ENCODE data around the gene C20orf144. TPM values are rescaled to one million over a fixed set of nuclear protein-coding genes. Genes with fewer than 3 reads are reported as not detected.

Gene C20orf144
- total and polyA plus RNA-seq, 2 experiments from 2014 or later: 0.26 to 0.66 TPM

DNA sequence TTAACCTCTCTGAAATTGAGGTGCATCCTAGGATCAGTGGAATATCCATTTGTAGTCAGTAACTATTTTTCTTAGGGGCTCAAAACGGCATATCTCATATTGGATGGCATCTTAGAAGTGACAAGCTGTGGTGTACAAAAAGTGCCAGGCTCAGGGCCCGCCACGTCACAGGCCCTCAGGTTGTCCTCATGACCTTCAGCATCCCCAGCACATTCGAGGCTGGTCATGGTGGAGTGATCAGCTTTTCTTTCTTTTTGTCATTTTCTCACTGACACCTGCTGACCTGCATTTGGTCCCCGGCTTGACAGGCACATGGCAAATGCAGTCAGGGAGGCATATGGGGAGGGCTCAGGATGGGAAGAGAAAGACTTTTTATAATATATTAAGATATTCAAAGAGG, 31.2 kb downstream of the C20orf144 start:
- H3K79me2 ChIP-seq (replicated peaks; ENCODE audit: insufficient read depth): no peaks in the 10 kb centered on the region
- no peak; the same call in 2 of the 3 replicates for ATAC-seq
- H3F3A ChIP-seq (replicated peaks; ENCODE audit: low read depth): no peaks in the 10 kb centered on the region
- no peak overlapping the region for H3K4me3 ChIP-seq
- no peak overlapping the region for H3K27ac ChIP-seq (ENCODE audit: low read depth)
- peaks cover 7% of the 10 kb centered on the region for H3K4me1 ChIP-seq (ENCODE audit: insufficient read depth)
- Mint-ChIP-seq H3K27ac (no peak overlapping the region), H3K36me3 (ENCODE audit: low read depth) (peaks cover 5% of the 10 kb centered on the region), H3K4me3 (no peak overlapping the region), H3K4me1 (peaks cover 18% of the 10 kb centered on the region), H3K27me3 (ENCODE audit: insufficient read depth, low read depth, poor library complexity) (peaks cover 15% of the 10 kb centered on the region), H3K9me3 (peaks cover 12% of the 10 kb centered on the region)
- H4K20me1 ChIP-seq (replicated peaks; ENCODE audit: insufficient read depth): no peaks in the 10 kb centered on the region
- H3K9me2 ChIP-seq (ENCODE audit: insufficient read depth): no peaks in the 10 kb centered on the region
- no peaks in the 10 kb centered on the region for H3K27me3 ChIP-seq (ENCODE audit: insufficient read depth)
- H3K4me2 ChIP-seq: 0 out of 2 replicates have a peak overlapping the region, but pooled peaks have one; percentile 32
- TF ChIP-seq EZH2 (IDR thresholded peaks at IDR 0.05; ENCODE audit: low read depth, unreplicated experiment): no peak
- no peaks in the 10 kb centered on the region for H3K36me3 ChIP-seq (ENCODE audit: insufficient read depth)
- no peak for DNase-seq (ENCODE audit: low spot score)
- H2AFZ ChIP-seq: no peak overlapping the region; the same call in 1 of the 2 replicates

DNA sequence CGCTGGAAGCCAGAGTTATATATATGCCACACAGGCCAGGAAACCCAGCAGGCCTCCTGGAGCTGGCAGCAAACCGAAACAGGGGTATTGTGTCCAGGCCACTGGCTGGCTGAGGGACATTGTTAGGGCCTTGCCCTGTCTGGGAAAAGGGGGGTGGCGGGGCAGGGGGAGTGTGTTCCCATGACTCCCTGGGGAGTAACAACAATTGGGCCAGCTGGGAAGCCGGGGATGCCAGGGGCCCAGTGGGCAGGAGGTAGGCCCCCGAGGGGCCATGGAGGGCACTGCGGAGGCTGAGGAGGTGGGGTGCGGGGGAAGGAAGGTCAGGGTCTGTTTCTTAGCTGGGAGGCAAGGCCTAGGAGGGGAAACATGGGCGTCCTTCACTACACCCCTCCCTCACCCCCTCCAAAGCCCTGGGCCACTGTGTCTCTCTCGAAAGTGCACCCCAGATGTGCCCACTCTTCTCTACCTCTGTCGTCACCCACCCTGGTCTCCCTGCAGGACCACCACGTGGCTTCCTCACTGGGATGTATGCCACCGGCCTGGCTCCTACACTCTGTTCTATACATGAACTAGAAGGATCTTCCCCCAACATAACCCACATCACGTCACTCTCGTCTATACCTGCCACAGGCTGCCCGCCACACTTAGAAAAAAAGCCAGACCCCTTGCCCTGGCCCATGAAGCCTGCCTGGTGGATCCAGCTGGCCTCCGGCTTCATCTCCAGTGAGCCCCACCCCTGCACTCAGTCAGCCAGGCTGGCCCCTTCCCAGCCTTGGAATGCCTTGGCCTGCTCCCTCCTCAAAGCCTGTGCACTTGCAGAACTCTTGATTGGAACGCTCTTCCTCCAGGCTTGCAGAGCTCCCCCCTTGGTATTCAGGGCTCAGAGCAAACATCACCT, 31.9 kb downstream of the C20orf144 start:
- Histone ChIP-seq H3K9me2 (ENCODE audit: insufficient read depth) (no peaks in the 10 kb centered on the region), H3K27me3 (ENCODE audit: insufficient read depth) (no peaks in the 10 kb centered on the region), H3K4me2 (no peak overlapping the region), H3K4me1 (ENCODE audit: insufficient read depth) (peaks cover 7% of the 10 kb centered on the region), H3K79me2 (replicated peaks; ENCODE audit: insufficient read depth) (no peaks in the 10 kb centered on the region), H3K36me3 (ENCODE audit: insufficient read depth) (no peaks in the 10 kb centered on the region), H2AFZ (peak overlapping the region; percentile 80), H4K20me1 (replicated peaks; ENCODE audit: insufficient read depth) (no peaks in the 10 kb centered on the region), H3K27ac (ENCODE audit: low read depth) (no peak overlapping the region), H3F3A (replicated peaks; ENCODE audit: low read depth) (no peaks in the 10 kb centered on the region), H3K4me3 (no peak overlapping the region)
- Mint-ChIP-seq H3K9me3 (peaks cover 19% of the 10 kb centered on the region), H3K4me3 (no peak overlapping the region), H3K27ac (peak overlapping the region; percentile 2; the same call in 1 of the 2 replicates), H3K36me3 (ENCODE audit: low read depth) (peaks cover 9% of the 10 kb centered on the region), H3K27me3 (ENCODE audit: insufficient read depth, low read depth, poor library complexity) (peaks cover 15% of the 10 kb centered on the region), H3K4me1 (peaks cover 18% of the 10 kb centered on the region)
- ATAC-seq (peak; percentile 81), DNase-seq (ENCODE audit: low spot score) (peak; percentile 45)
- no peak for TF ChIP-seq CTCF (conservative IDR thresholded peaks at IDR 0.05; ENCODE audit: low read depth in 2 of 2)
- no peak for TF ChIP-seq ZNF331 (CRISPR knock-in tag; IDR thresholded peaks at IDR 0.05; ENCODE audit: low read depth)
- TF ChIP-seq, protein P1, sequence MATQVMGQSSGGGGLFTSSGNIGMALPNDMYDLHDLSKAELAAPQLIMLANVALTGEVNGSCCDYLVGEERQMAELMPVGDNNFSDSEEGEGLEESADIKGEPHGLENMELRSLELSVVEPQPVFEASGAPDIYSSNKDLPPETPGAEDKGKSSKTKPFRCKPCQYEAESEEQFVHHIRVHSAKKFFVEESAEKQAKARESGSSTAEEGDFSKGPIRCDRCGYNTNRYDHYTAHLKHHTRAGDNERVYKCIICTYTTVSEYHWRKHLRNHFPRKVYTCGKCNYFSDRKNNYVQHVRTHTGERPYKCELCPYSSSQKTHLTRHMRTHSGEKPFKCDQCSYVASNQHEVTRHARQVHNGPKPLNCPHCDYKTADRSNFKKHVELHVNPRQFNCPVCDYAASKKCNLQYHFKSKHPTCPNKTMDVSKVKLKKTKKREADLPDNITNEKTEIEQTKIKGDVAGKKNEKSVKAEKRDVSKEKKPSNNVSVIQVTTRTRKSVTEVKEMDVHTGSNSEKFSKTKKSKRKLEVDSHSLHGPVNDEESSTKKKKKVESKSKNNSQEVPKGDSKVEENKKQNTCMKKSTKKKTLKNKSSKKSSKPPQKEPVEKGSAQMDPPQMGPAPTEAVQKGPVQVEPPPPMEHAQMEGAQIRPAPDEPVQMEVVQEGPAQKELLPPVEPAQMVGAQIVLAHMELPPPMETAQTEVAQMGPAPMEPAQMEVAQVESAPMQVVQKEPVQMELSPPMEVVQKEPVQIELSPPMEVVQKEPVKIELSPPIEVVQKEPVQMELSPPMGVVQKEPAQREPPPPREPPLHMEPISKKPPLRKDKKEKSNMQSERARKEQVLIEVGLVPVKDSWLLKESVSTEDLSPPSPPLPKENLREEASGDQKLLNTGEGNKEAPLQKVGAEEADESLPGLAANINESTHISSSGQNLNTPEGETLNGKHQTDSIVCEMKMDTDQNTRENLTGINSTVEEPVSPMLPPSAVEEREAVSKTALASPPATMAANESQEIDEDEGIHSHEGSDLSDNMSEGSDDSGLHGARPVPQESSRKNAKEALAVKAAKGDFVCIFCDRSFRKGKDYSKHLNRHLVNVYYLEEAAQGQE (IDR thresholded peaks at IDR 0.05; ENCODE audit: unreplicated experiment): no peak
- TF ChIP-seq EZH2phosphoT487 (IDR thresholded peaks at IDR 0.05; ENCODE audit: unreplicated experiment): no peak
- no peak for TF ChIP-seq POLR2AphosphoS5 (IDR thresholded peaks at IDR 0.05; ENCODE audit: low read depth)
- TF ChIP-seq CREB1 (CRISPR knock-in tag; IDR thresholded peaks at IDR 0.05; ENCODE audit: low read depth): no peak
- no peak for TF ChIP-seq ZNF114 (CRISPR knock-in tag; IDR thresholded peaks at IDR 0.05)
